Measurements from ENCODE around the gene UCMA. TPM values are rescaled to one million over a fixed set of nuclear protein-coding genes. Genes with fewer than 3 reads are reported as not detected.

The UCMA gene
- total RNA-seq, 1 experiment from 2014 or later, result not detected

DNA sequence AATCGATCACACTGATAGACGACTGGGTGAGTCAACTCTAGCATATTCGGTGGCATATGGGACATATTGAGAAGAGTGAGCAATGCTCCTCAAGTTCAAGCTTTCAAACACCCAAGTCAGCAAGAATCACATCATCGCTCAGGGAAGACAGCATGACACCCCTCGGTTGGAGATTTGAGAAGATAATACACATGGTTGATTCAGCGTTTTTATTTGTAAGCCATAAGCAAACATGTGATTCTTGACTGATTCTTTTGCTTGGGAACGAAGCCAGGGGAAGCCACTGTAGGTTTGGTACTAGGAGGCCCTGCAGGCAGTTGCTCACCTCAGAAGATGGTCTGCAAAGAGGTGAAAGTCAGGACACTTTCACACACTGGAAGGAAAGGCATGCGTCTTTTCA is 12.6 kb downstream of the UCMA start:
- no peaks in the 10 kb centered on the region for H3K27me3 ChIP-seq (ENCODE audit: low read length)

DNA sequence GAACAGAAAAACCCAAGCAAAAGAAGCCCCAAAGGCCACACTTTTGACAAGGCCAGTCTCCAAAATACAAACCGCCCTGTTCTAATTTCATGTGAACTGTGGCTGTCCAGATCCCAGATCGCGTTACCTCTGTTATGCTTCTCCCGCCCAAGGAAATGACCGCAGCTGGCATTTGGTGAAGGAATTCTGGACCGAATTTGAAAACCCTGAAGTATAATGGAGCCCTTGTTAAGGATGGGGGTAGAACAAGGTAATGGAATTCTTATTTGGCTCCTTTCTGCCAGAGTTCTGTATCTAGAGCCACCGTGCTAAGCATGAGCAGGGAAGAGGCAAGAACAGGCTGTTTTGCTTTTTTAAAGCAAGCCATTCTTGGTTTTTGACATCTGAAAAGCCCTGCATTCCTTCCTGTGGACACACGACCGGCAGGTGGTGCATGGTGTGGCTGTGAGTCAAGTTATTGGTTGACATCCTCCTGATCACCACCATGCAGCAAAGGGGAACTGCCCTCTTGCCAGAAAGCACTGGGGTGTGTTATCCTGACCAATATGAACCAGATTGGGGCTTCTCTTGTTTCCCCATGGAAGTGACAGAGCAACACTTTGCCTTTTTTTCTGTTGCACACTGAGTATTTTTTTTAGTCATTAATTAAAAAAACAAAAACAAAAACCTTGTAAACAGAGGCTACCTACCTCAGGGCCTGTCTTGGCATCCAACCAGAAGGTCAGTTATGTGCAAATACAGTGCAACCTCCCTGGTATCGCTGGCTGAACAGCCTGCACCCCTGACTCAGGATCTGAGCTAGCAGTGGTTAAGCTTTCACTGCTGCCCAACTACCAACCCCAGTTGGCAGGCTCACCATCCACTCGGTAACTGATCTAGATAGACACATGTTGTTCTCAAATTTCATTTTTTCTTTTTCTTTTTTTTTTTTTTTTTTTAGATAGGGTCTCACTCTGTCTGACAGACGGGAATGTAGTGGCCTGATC is 14.2 kb downstream of the UCMA start:
- no peak overlapping the region for H2AFZ ChIP-seq (ENCODE audit: low read length)
- no peaks in the 10 kb centered on the region for H4K20me1 ChIP-seq (ENCODE audit: low read length)
- H3K4me1 ChIP-seq (ENCODE audit: insufficient read depth, low read length), result peaks cover 3% of the 10 kb centered on the region; the same call in 1 of the 2 replicates
- H3K9me3 ChIP-seq (ENCODE audit: low read length), result no peaks in the 10 kb centered on the region
- no peak overlapping the region for H3K9ac ChIP-seq (ENCODE audit: low read length)
- no peaks in the 10 kb centered on the region for H3F3A ChIP-seq (ENCODE audit: low read length, unreplicated experiment)
- intact Hi-C loops (cut with micrococcal nuclease), result loop anchor here (5.0 kb wide), 1 partner anchor 82 kb away; the partner anchor contains the start of gene PHYH
- no TSS peak for BruUV-seq (replicated peaks)
- H3K9me2 ChIP-seq (replicated peaks; ENCODE audit: low read length), result no peaks in the 10 kb centered on the region
- no peaks in the 10 kb centered on the region for H3K36me3 ChIP-seq (ENCODE audit: low read depth, low read length)
- POLR2A ChIA-PET (ENCODE audit: unreplicated experiment), result interaction anchor here (1.3 kb wide), 1 partner anchor 82 kb away, joined by 4 read pairs; no protein-coding TSS in a partner anchor
- H3K27me3 ChIP-seq (ENCODE audit: low read length), result no peaks in the 10 kb centered on the region
- CTCF ChIA-PET, result no interaction called here
- peak; percentile 48 for DNase-seq
- no peak overlapping the region for H3K27ac ChIP-seq (ENCODE audit: low read length)
- ATAC-seq, result peak; percentile 65
- TF ChIP-seq EZH2 (IDR thresholded peaks at IDR 0.05; ENCODE audit: low read length, unreplicated experiment) (no peak), CTCF (conservative IDR thresholded peaks at IDR 0.05; ENCODE audit: low read depth, low read length) (peak; percentile 46; the same call in 1 of the 2 replicates)
- H3K79me2 ChIP-seq (ENCODE audit: low read length), result no peaks in the 10 kb centered on the region
- H3K4me2 ChIP-seq (ENCODE audit: low read length), result no peak overlapping the region
- no peak overlapping the region for H3K4me3 ChIP-seq (ENCODE audit: low read length)

More for the DNA sequence above, 12.6 kb downstream of the UCMA start:
- H3K79me2 ChIP-seq (ENCODE audit: low read length), result no peaks in the 10 kb centered on the region
- peaks cover 3% of the 10 kb centered on the region; the same call in 1 of the 2 replicates for H3K4me1 ChIP-seq (ENCODE audit: insufficient read depth, low read length)
- DNase-seq, result peak; percentile 46
- H3K27ac ChIP-seq (ENCODE audit: low read length), result no peak overlapping the region
- intact Hi-C loops (cut with micrococcal nuclease), result loop anchor here (5.0 kb wide), 1 partner anchor 81 kb away; the partner anchor contains the start of gene PHYH
- no peak overlapping the region for H3K9ac ChIP-seq (ENCODE audit: low read length)
- H3F3A ChIP-seq (ENCODE audit: low read length, unreplicated experiment), result no peaks in the 10 kb centered on the region
- H3K4me2 ChIP-seq (ENCODE audit: low read length), result no peak overlapping the region
- no peak for TF ChIP-seq CTCF (conservative IDR thresholded peaks at IDR 0.05; ENCODE audit: low read depth, low read length)
- no peak for TF ChIP-seq EZH2phosphoT487 (IDR thresholded peaks at IDR 0.05; ENCODE audit: borderline replicate concordance, low read length)
- TF ChIP-seq EZH2 (IDR thresholded peaks at IDR 0.05; ENCODE audit: low read length, unreplicated experiment), result no peak
- CTCF ChIA-PET, result interaction anchor here (1.0 kb wide), 1 partner anchor 15 kb away, joined by 3 read pairs; no protein-coding TSS in a partner anchor
- H2AFZ ChIP-seq (ENCODE audit: low read length), result no peak overlapping the region
- ATAC-seq, result peak; percentile 61
- H4K20me1 ChIP-seq (ENCODE audit: low read length), result no peaks in the 10 kb centered on the region
- no peaks in the 10 kb centered on the region for H3K36me3 ChIP-seq (ENCODE audit: low read depth, low read length)
- POLR2A ChIA-PET (ENCODE audit: unreplicated experiment), result no interaction called here
- BruUV-seq (replicated peaks), result no TSS peak
- no peaks in the 10 kb centered on the region for H3K9me2 ChIP-seq (replicated peaks; ENCODE audit: low read length)
- H3K9me3 ChIP-seq (ENCODE audit: low read length), result no peaks in the 10 kb centered on the region
- no peak overlapping the region for H3K4me3 ChIP-seq (ENCODE audit: low read length)

All from PC-3 (cell line).